ENCODE measurements around the gene HPSE. TPM values are rescaled to one million over a fixed set of nuclear protein-coding genes. Genes with fewer than 3 reads are reported as not detected.

Gene HPSE
- total RNA-seq, 1 experiment from 2014 or later = 3.9 TPM

Other genes with a start within 250 kb of the HPSE start
- gene PLAC8, start 220.1 kb downstream of the HPSE start, total RNA-seq (2022) = 13.6 and 23.0 TPM in 2 replicates
- gene COQ2, start 50.0 kb downstream of the HPSE start, total RNA-seq (2022) = 22.0 and 24.2 TPM in 2 replicates
- gene HELQ, start 121.0 kb upstream of the HPSE start, total RNA-seq (2022) = 10.6 and 11.6 TPM in 2 replicates
- 68.7 and 74.1 TPM in 2 replicates for gene MRPS18C, start 121.2 kb upstream of the HPSE start, total RNA-seq (2022)
- 18.2 and 19.9 TPM in 2 replicates for gene ABRAXAS1, start 150.3 kb upstream of the HPSE start, total RNA-seq (2022)
- gene GPAT3, start 201.3 kb upstream of the HPSE start, total RNA-seq (2022) = 4.6 and 5.0 TPM in 2 replicates

Data from Caco-2 (cell line).